ENCODE measurements around the gene GRHL3.

DNA sequence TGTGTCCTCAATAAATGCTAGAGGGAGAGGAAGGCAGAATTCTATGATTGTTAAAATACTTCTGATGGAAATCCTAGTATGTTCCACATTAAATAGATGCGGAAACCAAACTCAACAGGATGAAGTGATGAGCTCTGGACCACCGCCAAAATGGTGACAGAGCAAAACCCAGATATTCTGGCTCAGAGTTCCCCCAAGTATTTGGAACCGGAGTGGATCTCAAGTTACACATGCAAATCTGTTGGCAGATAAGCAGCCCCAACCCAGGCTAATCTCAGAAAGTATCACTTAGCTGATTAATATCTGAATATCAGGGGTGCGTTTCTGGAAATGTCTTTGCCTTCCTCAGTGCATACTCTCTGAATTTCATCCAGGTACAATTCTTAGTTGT, 17.4 kb upstream of the GRHL3 start:
- TF ChIP-seq EZH2 (IDR thresholded peaks at IDR 0.05; ENCODE audit: insufficient read depth, poor library complexity, severe bottlenecking): no peak
- no peak for TF ChIP-seq EZH2phosphoT487 (IDR thresholded peaks at IDR 0.05; ENCODE audit: insufficient read depth, low read depth)
